ENCODE results near the gene MORN1. TPM values are rescaled to one million over a fixed set of nuclear protein-coding genes. Genes with fewer than 3 reads are reported as not detected.

Gene MORN1
- total RNA-seq, 1 donor from 2014 or later, result 18.4 TPM

DNA sequence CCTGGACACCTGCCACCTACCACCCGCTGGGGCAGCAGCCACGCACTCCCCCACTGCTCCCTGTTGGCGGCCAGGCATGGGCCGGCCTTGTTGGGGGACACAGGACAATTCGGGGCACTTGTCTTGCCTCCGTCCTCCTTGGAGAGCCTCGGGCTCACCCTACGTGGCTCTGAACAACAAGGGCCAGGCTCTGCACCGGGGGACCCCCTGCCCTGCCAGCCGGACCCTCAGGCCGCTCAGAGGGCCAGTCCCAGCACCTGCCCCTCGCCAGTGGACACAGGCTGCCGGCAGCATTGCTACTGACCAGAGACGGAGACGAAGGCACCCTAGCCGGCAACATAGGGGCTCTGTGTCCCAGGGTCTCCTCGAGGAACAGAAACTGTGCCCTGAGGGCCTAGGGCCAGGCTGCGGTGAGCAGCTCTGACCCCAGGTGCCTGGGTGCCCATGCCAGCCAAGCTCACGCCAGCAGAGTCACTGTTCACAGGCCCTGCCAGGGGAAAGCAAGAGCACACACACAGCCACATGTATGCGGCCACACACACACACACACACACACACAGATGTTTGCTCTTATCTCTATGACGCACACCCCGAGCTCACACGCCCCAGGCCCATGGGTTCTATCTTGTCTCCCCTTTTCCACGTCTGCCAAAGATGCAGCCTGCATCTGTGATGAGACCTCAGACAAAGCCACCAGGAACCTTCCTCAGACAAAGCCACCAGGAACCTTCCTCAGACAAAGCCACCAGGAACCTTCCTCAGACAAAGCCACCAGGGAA is 45.9 kb downstream of the MORN1 start:
- no peaks in the 10 kb centered on the region for H3K9me3 ChIP-seq
- H3K4me1 ChIP-seq, result no peaks in the 10 kb centered on the region
- TF ChIP-seq, protein P1, sequence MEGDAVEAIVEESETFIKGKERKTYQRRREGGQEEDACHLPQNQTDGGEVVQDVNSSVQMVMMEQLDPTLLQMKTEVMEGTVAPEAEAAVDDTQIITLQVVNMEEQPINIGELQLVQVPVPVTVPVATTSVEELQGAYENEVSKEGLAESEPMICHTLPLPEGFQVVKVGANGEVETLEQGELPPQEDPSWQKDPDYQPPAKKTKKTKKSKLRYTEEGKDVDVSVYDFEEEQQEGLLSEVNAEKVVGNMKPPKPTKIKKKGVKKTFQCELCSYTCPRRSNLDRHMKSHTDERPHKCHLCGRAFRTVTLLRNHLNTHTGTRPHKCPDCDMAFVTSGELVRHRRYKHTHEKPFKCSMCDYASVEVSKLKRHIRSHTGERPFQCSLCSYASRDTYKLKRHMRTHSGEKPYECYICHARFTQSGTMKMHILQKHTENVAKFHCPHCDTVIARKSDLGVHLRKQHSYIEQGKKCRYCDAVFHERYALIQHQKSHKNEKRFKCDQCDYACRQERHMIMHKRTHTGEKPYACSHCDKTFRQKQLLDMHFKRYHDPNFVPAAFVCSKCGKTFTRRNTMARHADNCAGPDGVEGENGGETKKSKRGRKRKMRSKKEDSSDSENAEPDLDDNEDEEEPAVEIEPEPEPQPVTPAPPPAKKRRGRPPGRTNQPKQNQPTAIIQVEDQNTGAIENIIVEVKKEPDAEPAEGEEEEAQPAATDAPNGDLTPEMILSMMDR (IDR thresholded peaks at IDR 0.05), result no peak
- no peaks in the 10 kb centered on the region for H3K36me3 ChIP-seq
- no peak overlapping the region for H3K4me3 ChIP-seq
- DNase-seq (ENCODE audit: low spot score in 2 of 2), result peak in 1 of 2 donors; percentile 51
- H3K27me3 ChIP-seq, result no peaks in the 10 kb centered on the region
- intact Hi-C loops (cut with DNase I), result no loop called here
- H3K27ac ChIP-seq, result no peak overlapping the region

DNA sequence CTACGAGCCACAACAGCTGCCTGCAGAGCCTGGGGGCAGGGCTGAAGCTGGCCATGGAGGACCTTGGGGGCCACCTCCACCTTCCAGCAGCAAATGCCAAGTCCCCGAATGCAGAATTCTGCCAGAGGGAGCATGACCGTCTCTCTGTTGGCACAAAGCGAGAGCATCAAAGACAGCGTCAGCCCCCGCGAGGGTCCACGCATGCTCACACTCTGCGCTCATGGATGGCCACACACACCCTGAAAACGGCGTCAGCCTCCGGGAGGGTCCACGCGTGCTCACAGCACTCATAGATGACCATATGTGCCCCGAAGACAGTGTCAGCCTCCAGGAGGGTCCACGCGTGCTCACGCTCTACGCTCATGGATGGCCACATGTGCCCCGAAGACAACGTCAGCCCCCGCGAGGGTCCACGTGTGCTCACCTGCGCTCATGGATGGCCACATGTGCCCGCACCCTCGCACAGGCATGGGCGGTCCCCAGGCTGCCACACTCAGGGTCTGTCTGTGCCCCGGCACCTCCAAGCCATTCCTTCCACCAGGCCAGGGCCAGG is 46.5 kb downstream of the MORN1 start:
- TF ChIP-seq, protein P1 (IDR thresholded peaks at IDR 0.05), result no peak
- peak in 1 of 2 donors; percentile 59 for DNase-seq (ENCODE audit: low spot score in 2 of 2)
- Histone ChIP-seq H3K9me3 (no peaks in the 10 kb centered on the region), H3K27ac (no peak overlapping the region), H3K4me1 (no peaks in the 10 kb centered on the region), H3K4me3 (no peak overlapping the region), H3K27me3 (no peaks in the 10 kb centered on the region), H3K36me3 (no peaks in the 10 kb centered on the region)
- intact Hi-C loops (cut with DNase I), result no loop called here

DNA sequence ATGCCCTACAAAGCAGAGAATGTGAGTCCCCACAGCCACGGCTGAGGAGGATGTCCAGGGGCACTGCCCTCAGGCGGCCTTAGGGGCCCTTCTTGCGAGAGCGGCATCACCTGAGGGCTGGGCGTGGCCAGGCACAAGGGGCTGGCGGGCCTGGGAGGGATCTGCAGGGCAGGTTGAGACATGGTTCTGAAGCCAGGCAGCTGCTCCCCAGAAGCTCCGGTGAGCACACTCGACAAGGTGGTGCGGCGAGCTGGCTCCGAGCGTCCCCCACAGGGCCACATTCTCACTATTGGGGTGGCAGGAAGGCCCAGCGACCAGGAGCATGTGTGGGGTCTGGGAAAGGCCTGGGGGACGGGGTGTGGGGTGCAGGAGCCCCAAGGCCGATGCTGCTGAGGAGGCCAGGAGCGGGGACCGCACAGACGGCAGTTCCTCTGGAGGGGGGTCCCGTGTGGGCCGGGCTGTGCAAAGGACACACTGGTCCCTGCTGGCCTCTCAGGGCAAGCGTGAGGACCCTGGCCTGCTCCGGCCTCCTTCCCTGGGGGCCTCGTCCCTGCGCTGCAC is 47.2 kb downstream of the MORN1 start:
- DNase-seq (ENCODE audit: low spot score in 2 of 2), result no peak
- H3K4me1 ChIP-seq, result no peaks in the 10 kb centered on the region
- H3K27ac ChIP-seq, result no peak overlapping the region
- intact Hi-C loops (cut with DNase I), result no loop called here
- TF ChIP-seq, protein P1 (IDR thresholded peaks at IDR 0.05), result no peak
- H3K36me3 ChIP-seq, result no peaks in the 10 kb centered on the region
- no peaks in the 10 kb centered on the region for H3K27me3 ChIP-seq
- no peak overlapping the region for H3K4me3 ChIP-seq
- no peaks in the 10 kb centered on the region for H3K9me3 ChIP-seq

- no peaks in the 10 kb centered on the region for H3K36me3 ChIP-seq
- DNase-seq (ENCODE audit: low spot score in 2 of 2), result no peak
- H3K9me3 ChIP-seq, result no peaks in the 10 kb centered on the region
- H3K27ac ChIP-seq, result no peak overlapping the region
- no peaks in the 10 kb centered on the region for H3K4me1 ChIP-seq
- no peaks in the 10 kb centered on the region for H3K27me3 ChIP-seq
- intact Hi-C loops (cut with DNase I), result no loop called here
- TF ChIP-seq, protein P1 (IDR thresholded peaks at IDR 0.05), result no peak
- H3K4me3 ChIP-seq, result no peak overlapping the region
Measured at GRCh38 chr1:2343023-2343935, 48.1 kb downstream of the MORN1 start.

DNA sequence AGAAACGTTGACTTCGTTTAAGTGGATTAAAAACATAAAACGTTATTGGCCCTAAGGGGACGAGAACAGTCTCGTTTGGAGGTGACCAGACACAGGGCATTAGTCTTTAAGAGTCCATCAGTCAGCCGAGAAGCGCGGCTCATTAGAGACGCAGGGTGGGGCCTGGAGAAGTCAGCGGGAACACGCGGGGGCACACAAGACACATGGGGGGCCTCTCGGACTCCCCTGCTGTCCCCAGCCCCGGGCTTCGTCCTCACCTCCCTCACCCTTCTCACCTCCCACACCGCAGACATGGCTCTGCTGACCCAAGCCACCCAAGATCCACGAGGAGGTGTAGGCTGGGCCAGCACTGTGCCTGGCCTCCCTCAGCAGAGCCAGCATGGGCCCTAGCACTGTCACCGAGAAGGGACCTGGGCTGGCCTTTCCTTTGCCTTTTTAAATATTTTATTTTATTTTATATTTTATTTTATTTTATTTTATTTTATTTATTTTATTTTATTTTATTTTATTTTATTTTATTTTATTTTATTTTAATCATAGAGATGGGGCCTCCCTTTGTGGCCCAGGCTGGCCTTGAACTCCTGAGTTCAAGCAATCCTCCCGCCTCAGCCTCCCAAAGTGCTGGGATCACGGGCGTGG is 48.9 kb downstream of the MORN1 start:
- H3K36me3 ChIP-seq, result no peaks in the 10 kb centered on the region
- intact Hi-C loops (cut with DNase I), result no loop called here
- no peak for DNase-seq (ENCODE audit: low spot score in 2 of 2)
- TF ChIP-seq, protein P1 (IDR thresholded peaks at IDR 0.05), result no peak
- H3K4me1 ChIP-seq, result no peaks in the 10 kb centered on the region
- H3K27me3 ChIP-seq, result no peaks in the 10 kb centered on the region
- H3K4me3 ChIP-seq, result no peak overlapping the region
- H3K9me3 ChIP-seq, result no peaks in the 10 kb centered on the region
- H3K27ac ChIP-seq, result no peak overlapping the region
